ENCODE measurements around the gene LCP2.
A peak's percentile ranks its signal among the peaks of the same experiment; 100 is the strongest.

Gene LCP2

DNA sequence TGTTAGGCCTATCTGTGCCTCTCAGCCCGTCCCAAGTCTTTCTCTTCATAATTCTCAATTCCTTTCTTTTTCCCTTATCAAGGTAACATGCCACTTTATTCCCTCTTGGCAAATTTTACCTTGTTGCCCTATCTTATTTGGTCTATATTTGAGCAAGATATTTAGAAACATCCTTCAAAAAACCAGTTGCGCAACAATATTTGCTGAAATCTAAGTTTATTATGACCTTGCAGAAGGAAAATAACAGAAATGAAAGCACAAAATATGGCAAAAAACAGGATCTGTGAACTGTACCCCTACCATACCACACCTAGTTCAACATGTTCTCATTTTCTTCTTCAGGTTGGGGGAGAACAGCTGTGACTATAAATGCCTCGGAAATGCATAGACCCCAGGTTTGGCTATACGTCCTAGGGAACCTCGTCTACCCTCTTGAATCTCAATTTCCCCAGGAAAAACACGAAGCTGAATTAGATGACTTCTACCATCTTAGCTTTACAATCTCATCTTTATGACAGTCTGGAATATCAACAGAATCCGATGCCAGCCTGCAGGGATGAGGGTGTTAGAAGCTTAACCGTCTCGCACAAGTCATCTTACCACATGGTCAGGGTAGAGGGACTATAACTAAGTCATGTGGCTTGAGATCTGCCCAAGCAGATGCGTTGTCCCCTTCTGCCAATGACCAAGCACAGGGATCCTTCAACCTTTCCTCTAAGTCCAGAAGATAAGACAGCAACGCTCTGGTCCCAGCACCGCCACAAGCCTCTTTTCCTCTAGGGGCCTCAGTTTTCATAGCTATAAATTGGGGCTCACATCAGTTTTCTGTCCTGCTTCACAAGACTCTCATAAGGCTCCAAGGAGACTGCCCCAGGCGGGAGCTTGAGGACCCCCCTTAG lies 1.3 kb downstream of the LCP2 start:
- no peak for DNase-seq (ENCODE audit: low read depth)

DNA sequence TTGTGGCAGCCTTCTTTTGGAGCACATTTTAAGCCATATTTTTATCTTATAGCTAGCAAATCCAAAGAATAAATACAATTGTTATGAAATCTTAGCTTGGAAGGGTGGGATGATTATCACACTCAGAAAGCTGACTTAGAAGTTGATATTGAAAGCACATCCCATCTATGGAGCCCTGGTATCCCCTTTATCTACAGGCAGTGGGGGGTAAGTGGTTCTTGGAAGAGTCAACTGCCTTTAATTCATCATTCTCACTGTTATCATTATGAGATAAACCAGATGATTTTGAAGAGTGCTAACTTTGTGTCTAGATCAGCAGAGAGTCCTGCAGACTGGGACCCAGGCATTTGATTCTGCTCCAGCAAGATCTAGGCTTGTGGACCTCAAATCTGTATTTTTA lies 3.0 kb downstream of the LCP2 start:
- no peak for DNase-seq (ENCODE audit: low read depth)

DNA sequence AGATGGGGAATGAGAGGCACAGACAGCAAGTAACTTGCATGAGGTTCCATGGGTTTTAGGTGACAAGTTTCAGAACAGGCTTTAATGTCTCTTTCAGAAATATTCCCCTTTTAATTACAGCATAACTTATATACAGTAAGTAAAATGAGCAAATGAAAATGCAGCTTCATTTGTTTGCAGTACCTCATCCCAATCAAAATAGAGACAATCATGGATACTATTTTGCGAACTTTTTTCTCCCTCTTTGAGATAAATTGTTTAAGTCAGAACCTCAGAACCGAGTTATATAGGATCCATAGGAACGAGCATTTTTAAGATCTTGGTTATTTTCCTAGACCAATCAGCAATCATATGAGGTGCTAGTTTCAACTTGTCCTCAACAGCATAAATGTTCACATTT lies 3.5 kb downstream of the LCP2 start:
- no peak for DNase-seq (ENCODE audit: low read depth)

DNA sequence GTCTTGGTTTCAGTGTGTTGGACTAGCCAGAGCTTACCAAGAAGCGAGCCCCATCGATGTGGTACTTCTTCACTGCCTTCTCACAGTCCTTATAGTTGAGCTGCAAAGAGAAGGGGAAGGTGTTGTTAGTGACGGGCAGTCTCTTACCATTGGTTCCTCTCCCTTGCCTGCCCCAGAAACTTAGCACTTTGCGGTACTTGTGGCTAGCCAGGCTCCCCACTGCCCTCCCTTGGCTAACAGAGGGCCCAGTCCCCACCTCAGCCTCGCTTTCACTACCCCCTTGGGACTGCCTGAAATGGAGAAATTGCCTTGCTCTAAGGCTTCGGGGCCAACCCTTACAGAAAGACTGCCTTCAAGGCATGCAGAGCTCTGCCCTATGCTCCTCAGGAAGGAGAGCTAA lies 4.3 kb downstream of the LCP2 start:
- no peak for DNase-seq (ENCODE audit: low read depth)

DNA sequence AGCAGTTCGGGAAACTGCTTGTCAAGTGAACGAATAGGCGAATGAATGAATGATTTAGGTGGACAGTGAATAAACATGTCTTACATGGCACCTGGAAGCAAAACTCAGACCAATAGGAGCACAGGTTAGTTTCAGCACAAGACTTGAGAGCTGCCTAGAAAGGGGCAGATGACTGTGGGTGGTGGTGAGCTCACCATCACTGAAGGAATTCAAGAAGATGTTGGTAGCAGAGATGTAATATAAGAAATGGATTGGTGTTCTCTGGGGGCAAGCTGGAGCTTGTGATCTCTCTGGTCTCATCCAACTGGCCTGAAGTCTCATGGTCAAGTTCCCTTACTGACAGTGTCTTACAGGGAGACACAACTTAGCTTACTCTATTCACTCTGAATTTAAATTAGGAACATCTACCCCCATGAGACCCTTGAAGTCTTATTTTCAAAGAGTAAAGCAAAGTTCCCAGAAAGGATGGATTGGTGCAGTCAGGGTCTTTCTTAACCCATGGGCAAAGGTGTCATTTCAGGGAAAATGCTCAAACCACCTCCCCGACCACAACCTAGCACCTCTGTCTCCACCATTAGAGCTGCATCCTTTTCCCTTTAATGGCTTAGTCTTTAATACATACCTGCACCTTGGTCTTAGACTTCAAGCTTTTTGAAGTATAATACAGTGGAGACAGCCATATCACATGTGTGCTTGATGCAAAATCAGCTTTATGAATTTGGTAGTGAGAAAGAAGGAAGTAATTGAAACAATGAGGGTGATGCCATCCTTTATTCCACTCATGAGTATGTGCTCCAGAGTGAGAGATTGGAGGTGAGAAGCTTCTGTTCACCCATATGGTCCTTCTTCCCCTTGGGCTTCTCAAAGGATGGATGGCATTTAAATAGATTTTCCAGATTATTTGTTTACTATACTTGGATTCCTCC lies 5.1 kb downstream of the LCP2 start:
- no peak for DNase-seq (ENCODE audit: low read depth)

DNA sequence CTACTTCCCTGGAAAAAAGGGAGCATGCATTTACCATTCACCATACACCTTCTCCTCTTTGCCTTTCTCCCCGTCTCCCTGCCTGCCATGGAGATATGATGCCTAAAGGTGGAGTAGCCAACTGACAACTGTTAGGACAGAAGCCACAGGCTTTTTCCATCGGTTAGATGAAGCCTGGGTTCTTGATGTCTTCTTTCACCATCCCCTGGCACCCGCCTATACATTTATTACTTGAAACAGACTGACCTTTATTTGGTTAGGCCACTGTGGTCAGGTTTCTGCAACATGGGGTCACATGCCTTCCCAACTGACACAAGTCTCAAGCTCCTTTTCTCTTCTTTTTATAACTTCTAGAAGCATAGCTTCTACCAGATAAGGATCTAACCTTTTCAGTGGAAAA lies 7.1 kb downstream of the LCP2 start:
- no peak for DNase-seq (ENCODE audit: low read depth)

DNA sequence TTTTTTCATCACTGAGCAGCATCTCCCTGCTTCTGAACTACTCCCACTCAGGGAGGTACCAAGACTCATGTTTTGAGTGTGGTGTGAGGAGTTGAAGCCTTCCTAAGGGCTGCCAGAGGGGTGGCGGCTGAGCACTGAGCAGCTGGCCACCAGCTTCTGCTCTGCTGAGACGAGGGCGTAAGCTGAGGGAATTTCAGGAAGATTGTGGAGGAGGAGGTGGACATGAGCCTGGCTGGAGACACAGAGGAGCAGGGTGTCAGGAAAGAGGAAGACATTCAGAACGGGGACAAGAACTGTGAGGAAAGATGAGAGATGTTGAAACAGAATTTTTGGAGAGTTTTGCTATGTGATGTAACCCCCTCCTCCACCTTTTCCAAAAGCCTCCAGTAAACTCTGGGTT lies 7.8 kb downstream of the LCP2 start:
- no peak for DNase-seq (ENCODE audit: low read depth)

DNA sequence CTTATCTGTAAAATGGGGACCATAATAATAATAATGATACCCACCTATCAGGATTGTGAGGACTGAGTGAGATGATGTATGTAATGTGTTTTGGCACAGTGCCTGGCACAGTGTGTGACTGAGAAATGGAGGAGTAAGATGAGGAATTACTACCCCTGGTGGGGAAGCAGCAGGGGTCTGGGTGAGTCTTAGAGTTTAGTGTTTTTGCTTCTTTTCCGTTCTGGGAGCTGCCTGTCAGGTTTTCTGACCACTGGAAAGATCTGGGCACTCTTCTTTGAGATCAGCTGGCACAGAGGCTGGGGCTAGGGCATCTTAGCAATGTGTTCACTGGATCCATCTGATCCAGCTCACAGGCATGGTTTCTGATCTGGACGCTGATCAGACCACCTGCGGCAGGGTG lies 8.5 kb downstream of the LCP2 start:
- no peak for DNase-seq (ENCODE audit: low read depth)

DNA sequence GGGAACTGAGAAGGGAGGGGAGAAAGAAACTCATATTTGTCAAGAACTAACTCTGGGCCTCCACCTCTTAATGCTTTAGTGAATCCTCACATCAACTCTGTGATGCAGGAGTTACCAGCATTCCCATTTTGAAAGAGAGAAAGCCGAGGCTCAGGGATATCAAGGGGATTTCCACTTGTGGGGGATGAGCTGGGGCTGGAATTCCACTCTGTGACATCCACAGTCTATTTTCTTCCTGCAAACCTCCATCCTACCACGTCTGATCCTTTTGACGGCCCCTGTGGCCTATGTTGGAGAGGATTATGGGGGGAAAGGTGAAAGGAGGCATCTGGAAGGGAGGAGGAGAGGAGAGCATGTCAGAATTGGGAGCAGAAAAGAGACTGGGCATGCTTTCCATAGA lies 9.0 kb downstream of the LCP2 start:
- DNase-seq (ENCODE audit: low read depth) = no peak

DNA sequence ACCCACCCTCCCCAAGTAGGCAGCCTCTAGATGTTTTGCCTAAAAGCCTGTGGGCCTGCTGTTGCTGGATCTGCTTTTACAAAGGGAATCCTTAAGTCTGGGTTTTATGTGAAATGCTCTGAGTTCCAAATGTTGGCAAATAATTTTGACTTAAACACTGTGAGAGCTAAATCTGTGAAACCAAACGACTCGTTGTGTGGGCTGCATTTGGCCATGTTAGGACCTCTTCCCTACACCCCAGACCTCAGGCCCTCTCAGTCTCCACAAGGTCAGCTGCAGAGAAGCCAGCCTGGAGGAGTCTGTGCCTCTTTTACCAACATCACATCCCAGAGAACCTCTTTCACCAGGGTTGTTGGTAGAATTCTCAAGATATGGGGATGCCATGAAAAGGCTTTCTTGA lies 9.4 kb downstream of the LCP2 start:
- DNase-seq (ENCODE audit: low read depth) = no peak

DNA sequence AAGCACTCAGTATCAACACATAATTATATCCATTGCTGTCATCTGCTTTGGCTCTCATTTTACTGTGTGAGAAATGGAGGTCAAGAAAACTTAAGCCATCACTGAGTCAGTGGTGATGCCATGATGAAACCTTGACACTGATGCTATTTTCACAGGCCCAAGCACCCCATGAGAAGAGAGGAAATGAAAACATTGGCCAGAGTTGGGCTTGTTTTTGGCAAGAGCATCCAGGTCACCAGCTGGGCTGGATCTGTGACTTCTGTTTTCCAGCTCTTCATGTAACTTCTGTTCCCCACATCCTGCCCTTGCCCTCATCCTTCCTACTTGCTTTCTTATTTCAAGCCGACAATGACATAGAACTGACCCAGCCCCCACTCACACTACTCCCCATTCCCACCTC lies 10.0 kb downstream of the LCP2 start:
- no peak for DNase-seq (ENCODE audit: low read depth)

DNA sequence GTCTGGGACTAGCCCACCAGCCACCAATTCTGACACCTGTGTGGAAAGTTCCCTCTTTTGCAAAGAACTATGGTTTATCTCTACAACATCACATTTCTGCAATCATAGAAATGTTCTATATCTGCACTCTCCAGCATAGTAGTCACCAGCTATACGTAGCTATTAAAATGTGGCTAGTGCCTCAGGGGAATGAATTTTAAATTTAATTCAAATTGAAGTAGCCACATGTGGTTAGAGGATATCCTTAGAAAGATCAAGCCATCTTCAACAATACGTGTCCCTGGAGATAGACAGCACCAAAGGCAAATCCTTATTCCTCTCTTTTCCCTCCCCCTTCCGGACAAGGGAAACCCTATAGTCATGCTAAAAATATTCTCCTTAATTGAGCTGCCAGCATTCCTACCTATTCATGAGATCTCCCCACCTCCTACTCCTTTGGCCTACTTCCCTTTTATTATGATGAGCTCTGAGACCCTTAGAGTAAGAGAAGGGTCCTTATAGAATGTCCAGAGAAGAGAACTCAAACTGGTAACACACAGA lies 11.1 kb downstream of the LCP2 start:
- no peak for DNase-seq (ENCODE audit: low read depth)

DNA sequence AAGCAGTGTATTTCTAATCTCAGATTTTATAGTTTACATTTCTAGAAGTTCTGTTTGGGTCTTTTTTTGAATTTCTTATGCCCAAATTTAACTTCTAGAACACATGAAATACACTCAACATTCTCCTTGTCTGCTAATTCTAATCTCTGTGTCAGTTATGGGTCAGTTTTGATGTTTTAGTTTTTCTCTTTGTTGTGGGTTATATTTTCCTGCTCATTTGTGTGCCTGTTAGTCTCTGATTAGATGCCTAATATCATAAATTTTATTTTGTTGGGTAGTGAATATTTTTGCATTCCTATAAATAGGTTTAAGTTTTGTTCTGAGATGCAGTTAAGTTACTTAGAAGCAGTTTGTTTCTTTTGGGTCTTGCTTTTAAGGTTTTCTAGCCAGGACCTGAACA lies 12.4 kb downstream of the LCP2 start:
- no peak for DNase-seq (ENCODE audit: low read depth)

DNA sequence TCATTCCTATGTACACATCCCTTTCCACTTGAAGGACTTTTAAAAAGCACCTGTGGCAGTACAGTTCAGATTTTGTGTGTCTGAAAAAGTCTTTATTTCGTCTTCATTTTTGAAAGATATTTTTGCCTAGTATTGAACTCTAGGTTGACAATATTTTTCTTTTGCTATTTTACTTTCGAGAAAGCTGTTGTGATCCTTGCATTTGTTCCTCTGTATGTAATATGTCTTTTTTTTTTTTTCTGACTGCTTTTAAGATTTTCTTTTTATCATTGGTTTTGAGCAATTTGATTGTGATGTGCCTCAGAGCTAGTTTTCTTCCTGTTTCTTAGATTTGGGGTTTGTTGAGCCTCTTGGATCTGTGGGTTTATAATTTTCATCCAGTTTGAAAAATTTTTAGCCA lies 13.3 kb downstream of the LCP2 start:
- no peak for DNase-seq (ENCODE audit: low read depth)

DNA sequence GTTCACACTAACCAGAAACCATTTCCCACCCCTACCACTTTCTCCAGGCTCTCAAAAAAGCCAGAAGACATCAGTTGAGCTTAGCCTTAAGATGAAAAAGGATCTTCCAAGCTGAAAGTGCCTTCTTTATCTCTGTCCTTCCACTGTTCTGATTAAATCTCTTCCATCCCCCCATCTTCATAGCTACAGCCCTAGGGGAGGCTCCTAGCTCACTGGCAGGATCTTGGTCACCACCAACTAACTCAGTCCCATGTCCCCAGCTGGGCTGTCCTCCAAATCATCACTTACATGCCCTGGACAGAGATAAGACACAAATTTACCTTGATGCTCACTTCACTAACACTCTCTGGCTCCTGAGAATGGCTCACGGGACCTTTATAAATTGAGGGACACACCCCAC lies 14.3 kb downstream of the LCP2 start:
- no peak for DNase-seq (ENCODE audit: low read depth)

DNA sequence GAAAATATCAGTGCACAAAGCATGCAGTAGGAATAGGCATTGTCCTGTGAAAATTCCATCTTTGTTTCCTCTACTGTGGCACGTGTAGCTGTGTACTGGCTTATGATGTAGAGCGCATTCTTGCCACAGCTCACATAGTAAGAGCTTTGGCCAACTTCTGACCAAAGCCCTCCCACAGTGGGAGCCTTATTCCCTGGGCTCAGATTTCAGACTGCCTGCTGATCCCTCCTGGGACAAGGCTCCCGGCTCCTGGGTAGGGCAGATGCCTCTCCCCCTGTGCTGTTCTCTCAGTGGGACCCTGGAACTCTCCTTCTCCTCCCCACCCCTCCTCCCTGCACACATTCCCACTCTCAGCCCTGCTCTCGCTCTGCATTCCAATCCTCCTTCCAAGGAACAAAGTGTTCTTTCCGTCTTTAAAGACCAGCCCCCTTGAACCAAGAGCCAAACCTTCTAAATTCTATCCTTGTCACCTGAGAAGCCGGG lies 17.5 kb downstream of the LCP2 start:
- no peak for DNase-seq (ENCODE audit: low read depth)

DNA sequence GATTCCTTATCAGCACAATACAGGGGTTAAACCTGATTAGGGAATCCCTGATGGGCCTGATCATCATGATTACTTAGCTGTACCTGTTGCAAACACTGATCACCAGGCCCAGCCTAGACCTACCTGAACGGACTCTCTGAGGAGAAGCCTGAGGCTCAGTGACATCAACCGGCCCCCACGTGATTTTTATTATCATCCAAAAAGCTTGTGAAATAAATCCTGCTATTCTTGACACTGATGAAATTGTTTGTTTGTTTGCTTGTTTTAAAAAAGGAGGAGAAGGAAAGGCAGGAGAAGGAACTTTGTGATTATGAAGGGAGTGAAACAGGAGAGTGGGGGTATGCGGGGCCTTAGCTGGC lies 18.1 kb downstream of the LCP2 start:
- no peak for DNase-seq (ENCODE audit: low read depth)

DNA sequence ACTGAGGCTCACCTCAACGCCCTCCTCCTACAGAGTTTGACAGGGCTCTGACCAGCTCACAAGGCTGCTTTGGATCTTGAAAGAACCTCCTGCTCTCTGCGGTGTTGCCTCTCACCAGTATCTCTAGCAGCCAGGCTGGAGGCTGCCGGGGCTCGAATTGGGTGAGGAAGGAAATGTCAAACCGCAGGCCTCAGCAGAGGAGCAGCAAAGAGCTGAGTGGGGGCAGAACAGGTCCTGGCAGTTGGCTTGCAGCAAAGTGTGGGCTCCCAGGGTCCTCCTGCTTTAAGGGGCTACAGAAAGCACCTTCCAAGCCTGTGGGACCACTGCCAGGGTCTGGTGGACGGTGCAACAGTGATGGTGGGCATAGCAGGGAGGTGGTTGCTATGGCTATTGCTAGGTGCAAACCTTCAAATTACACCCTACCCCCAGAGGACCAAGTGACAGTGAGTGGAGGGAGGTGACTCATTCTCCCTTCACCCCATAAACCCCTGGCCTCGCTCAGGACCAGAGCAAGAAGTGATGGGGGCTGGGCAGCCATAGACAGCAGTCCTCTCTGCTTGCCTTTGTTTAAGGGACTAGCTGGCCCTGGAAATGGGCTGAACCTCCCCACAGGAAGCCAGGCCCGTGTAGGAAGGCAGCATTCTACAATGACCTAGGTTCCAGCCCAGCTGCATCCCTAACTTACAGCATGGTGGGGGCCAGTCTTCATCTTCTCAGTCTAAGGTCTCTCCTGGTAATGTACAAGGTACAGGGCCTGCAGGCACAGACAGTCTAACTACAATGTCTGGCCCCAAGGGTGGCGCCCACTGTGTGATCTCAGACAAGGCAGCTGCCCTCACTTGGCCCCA lies 18.7 kb downstream of the LCP2 start:
- DNase-seq (ENCODE audit: low read depth) = peak; percentile 62

DNA sequence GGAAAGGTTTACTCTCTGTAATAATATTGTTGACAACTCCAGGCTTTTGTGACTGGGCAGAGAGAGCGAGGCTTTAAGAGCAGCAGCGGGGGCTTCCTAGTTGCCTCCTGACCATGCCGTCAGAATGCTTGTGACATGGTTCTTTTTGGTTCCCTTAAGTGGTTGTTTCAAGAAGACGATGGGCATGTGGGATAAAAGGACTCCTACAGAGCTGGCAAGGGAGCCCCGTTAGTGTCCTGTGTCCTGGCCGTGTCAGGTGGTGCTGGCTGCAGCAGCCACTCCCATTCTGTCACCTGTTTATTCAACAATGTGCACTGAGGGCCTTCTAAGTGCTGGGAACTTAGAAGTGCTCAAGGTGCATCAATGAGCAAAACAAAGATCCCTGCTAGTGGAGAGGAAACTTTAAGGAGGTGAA lies 19.7 kb downstream of the LCP2 start:
- DNase-seq (ENCODE audit: low read depth) = no peak

DNA sequence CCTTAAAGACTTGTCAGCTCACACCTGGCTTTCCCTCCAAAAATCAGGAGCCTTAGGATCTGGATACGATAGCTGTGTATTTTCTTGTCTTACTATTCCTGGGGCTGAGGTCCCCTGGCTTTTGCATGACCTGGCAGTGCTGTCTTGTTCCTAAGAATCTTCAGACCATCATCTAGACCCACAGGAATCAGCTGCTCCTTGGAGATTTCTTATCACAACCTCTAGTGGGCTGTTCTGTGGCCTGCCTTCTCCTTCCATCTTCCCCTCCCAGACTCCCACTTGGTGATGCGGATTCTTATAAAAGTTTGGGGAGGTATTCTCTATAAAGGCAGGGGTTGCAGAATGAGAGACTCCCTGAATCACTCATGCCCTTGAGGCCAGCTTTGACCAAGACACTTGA lies 21.4 kb downstream of the LCP2 start:
- DNase-seq (ENCODE audit: low read depth) = no peak

DNA sequence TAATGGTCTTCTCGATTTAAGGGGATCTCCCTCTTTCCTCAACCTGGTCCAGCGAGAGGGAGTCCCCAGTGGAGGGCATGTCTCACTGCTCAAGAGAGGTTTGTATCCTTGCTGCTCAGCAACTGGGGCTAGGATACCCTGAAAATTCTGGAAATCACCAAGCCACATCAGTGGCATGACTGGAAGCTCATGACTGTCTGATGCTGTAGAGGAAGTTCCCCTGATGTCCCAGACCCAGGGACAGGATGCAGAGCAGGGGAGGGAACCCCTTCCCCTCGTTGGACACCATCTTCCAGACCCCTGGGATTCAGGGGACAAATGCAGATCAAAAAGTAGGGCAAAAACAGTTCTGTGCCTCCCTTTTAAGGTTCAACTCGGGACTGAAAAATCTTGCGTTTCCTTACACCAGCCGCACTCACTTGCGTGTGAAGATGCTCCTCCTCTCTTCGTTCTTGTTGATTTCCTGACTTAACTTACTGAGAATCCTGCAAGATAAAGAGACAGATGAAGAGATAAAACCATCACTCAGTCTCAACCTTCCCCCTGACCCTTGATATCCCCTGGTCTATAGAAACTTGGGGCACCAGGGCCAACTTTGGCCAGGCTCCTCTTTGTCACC lies 22.1 kb downstream of the LCP2 start:
- no peak for DNase-seq (ENCODE audit: low read depth)

All from stimulated activated CD8-positive, alpha-beta memory T cell treated with anti-CD3 and anti-CD28 coated beads, Interleukin-7, amount 100 ng/mL, for 24 hours (primary cell).